Measurements from ENCODE around the gene KPNA1.

- TF ChIP-seq CTCF (IDR thresholded peaks at IDR 0.05) = no peak
- no peak for TF ChIP-seq TFCP2L1 (CRISPR knock-in tag; IDR thresholded peaks at IDR 0.05)
- TF ChIP-seq REST (IDR thresholded peaks at IDR 0.05) = no peak
- no peak for TF ChIP-seq JUN (IDR thresholded peaks at IDR 0.05)
- TF ChIP-seq POLR2A (IDR thresholded peaks at IDR 0.05; ENCODE audit: low read length) = no peak
- no peak for TF ChIP-seq MAX (IDR thresholded peaks at IDR 0.05)
Measured at GRCh38 chr3:122476532-122476931, 38.2 kb downstream of the KPNA1 start.
